Neural cell (in vitro differentiated cells): Measurements from ENCODE around the gene PRKCA. TPM values are rescaled to one million over a fixed set of nuclear protein-coding genes. Genes with fewer than 3 reads are reported as not detected.

Experiments used
- H2AFZ ChIP-seq: fragments of 200-600, 300-800 bp; sonication (generic), shearing (Covaris generic); 2 replicates; pipeline ENCODE4 v1.6.0; 2014; ENCODE audit warnings: low read depth, mild to moderate bottlenecking, antibody characterized with exemption, low read length, moderate library complexity
- H3F3A ChIP-seq: fragments of 200-600 bp; shearing (Covaris generic); 2 replicates; pipeline ENCODE4 v1.6.1; 2016; ENCODE audit warnings: mild to moderate bottlenecking, moderate library complexity, mixed read lengths, antibody characterized with exemption, low read length; ENCODE audit not compliant: insufficient read depth, poor library complexity, severe bottlenecking
- H3K27ac ChIP-seq: fragments of 200-600, 300-800 bp; sonication (generic), shearing (Covaris generic); 2 replicates; pipeline ENCODE4 v1.5.1; 2014; ENCODE audit warnings: mild to moderate bottlenecking, low read length, moderate library complexity
- H3K27me3 ChIP-seq: fragments of 300-800, 200-600 bp; sonication (generic), shearing (Covaris generic); 2 replicates; pipeline ENCODE4 v1.6.0; 2014; ENCODE audit warnings: mild to moderate bottlenecking, low read depth, low read length, moderate library complexity; ENCODE audit not compliant: insufficient read depth
- H3K36me3 ChIP-seq: fragments of 300-800, 200-600 bp; sonication (generic), shearing (Covaris generic); 2 replicates; pipeline ENCODE4 v1.5.1; 2014; ENCODE audit warnings: mild to moderate bottlenecking, antibody characterized with exemption, low read length, moderate library complexity; ENCODE audit not compliant: insufficient read depth
- H3K4me2 ChIP-seq: fragments of 300-800, 200-600 bp; sonication (generic), shearing (Covaris generic); 2 replicates; pipeline ENCODE4 v1.6.0; 2014; ENCODE audit warnings: mild to moderate bottlenecking, low read length
- H3K4me3 ChIP-seq: fragments of 300-800, 200-600 bp; sonication (generic), shearing (Covaris generic); 2 replicates; pipeline ENCODE4 v1.5.1; 2014; ENCODE audit warnings: mild to moderate bottlenecking, low read length, moderate library complexity
- H3K79me2 ChIP-seq: fragments of 200-600 bp; shearing (Covaris generic); replicated peaks from 2 replicates; pipeline ENCODE4 v1.6.0; 2014; ENCODE audit warnings: mild to moderate bottlenecking, low read length, moderate library complexity; ENCODE audit not compliant: insufficient read depth
- H3K9ac ChIP-seq: fragments of 300-800, 200-600 bp; sonication (generic), shearing (Covaris generic); 2 replicates; pipeline ENCODE4 v1.6.1; 2016; ENCODE audit warnings: mild to moderate bottlenecking, low read length, mixed read lengths
- H3K9me2 ChIP-seq: fragments of 200-600 bp; shearing (Covaris generic); 2 replicates; pipeline ENCODE4 v1.6.1; 2016; ENCODE audit warnings: mild to moderate bottlenecking, low read length, mixed read lengths; ENCODE audit not compliant: insufficient read depth
- H3K9me3 ChIP-seq: fragments of 200-600, 300-800 bp; sonication (generic), shearing (Covaris generic); 2 replicates; pipeline ENCODE4 v1.6.1; 2016; ENCODE audit warnings: mild to moderate bottlenecking, mixed run types, low read length, moderate library complexity, mixed read lengths
- H4K20me1 ChIP-seq: fragments of 200-600 bp; shearing (Covaris generic); 2 replicates; pipeline ENCODE4 v1.6.1; 2016; ENCODE audit warnings: mild to moderate bottlenecking, mixed run types; ENCODE audit not compliant: insufficient read depth
- EP300 ChIP-seq: fragments of 450-650 bp; conservative IDR thresholded peaks from 2 replicates; pipeline ENCODE4 v1.6.1; 2014; ENCODE audit warnings: antibody characterized with exemption, mild to moderate bottlenecking, moderate library complexity; ENCODE audit not compliant: poor library complexity, severe bottlenecking
- EZH2 ChIP-seq: fragments of 200-600, 300-800 bp; shearing (Covaris generic), sonication (generic); IDR thresholded peaks from 2 replicates; pipeline ENCODE4 v1.6.1; 2014; ENCODE audit warnings: antibody characterized with exemption, low read length, borderline replicate concordance, mild to moderate bottlenecking; ENCODE audit not compliant: insufficient read depth, poor library complexity, severe bottlenecking
- MXI1 ChIP-seq: fragments of 450-650 bp; conservative IDR thresholded peaks from 2 replicates; pipeline ENCODE4 v1.6.1; 2014; ENCODE audit warnings: antibody characterized with exemption, mild to moderate bottlenecking; ENCODE audit not compliant: poor library complexity, severe bottlenecking
- POLR2AphosphoS5 ChIP-seq: IDR thresholded peaks from 2 replicates; pipeline ENCODE4 v1.6.1; 2012
- RAD21 ChIP-seq: fragments of 450-650 bp; conservative IDR thresholded peaks from 2 replicates; pipeline ENCODE4 v1.6.1; 2014; ENCODE audit warnings: antibody characterized with exemption, mild to moderate bottlenecking, moderate library complexity
- SMC3 ChIP-seq: fragments of 450-650 bp; conservative IDR thresholded peaks from 2 replicates; pipeline ENCODE4 v1.6.1; 2014; ENCODE audit warnings: antibody characterized with exemption, mild to moderate bottlenecking, moderate library complexity; ENCODE audit not compliant: poor library complexity
- TAF1 ChIP-seq: IDR thresholded peaks from 2 replicates; pipeline ENCODE4 v1.6.1; 2012; ENCODE audit warnings: low read depth
- polyA plus RNA-seq: library from polyadenylated mRNA; depleted of rRNA; stranded (reverse); fragments of >200 nt; gene quantifications from 2 replicates; pipeline ENCODE4 v1.2.3, GENCODE V29; 2014
- TF ChIP-seq, protein P1 (sequence below): IDR thresholded peaks from 2 replicates; pipeline ENCODE4 v1.6.1; 2012; ENCODE audit warnings: borderline replicate concordance
- TF ChIP-seq, protein P2 (sequence below): fragments of 450-650 bp; IDR thresholded peaks from 2 replicates; pipeline ENCODE4 v1.5.1; 2014; ENCODE audit warnings: antibody characterized with exemption, mild to moderate bottlenecking, moderate library complexity; ENCODE audit not compliant: poor library complexity, severe bottlenecking

PRKCA gene
- polyA plus RNA-seq, 1 donor from 2014 or later, result 5.9 TPM

DNA sequence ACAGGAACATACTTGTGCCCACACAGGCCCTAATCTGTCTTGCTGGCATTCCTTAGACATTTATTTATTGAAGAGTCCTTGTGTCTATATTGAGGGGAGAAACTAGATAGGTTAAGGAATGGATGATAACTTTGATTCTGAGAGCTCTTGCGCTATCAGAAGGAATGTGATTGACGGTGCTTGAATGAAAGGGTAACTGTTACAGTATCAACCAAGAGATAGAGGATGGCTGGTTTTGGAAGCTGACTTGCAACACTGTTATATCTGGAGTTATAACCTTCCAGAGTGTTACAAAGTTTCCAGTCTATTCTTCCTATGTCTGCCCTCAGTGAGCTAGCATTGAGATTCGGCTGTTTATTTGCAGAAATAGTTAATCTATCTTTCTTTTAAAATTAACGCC, 36.5 kb downstream of the PRKCA start:
- Histone ChIP-seq H3K4me2 (no peak overlapping the region), H3K27ac (no peak overlapping the region), H3K9me3 (no peaks in the 10 kb centered on the region), H3K79me2 (no peaks in the 10 kb centered on the region), H4K20me1 (no peaks in the 10 kb centered on the region), H3K9ac (no peak overlapping the region), H3K27me3 (no peaks in the 10 kb centered on the region), H3K9me2 (no peaks in the 10 kb centered on the region), H3F3A (no peaks in the 10 kb centered on the region), H3K4me3 (no peak overlapping the region), H2AFZ (no peak overlapping the region), H3K36me3 (no peaks in the 10 kb centered on the region)
- TF ChIP-seq POLR2AphosphoS5, result no peak
- no peak for TF ChIP-seq RAD21
- no peak for TF ChIP-seq SMC3
- TF ChIP-seq, protein P1, sequence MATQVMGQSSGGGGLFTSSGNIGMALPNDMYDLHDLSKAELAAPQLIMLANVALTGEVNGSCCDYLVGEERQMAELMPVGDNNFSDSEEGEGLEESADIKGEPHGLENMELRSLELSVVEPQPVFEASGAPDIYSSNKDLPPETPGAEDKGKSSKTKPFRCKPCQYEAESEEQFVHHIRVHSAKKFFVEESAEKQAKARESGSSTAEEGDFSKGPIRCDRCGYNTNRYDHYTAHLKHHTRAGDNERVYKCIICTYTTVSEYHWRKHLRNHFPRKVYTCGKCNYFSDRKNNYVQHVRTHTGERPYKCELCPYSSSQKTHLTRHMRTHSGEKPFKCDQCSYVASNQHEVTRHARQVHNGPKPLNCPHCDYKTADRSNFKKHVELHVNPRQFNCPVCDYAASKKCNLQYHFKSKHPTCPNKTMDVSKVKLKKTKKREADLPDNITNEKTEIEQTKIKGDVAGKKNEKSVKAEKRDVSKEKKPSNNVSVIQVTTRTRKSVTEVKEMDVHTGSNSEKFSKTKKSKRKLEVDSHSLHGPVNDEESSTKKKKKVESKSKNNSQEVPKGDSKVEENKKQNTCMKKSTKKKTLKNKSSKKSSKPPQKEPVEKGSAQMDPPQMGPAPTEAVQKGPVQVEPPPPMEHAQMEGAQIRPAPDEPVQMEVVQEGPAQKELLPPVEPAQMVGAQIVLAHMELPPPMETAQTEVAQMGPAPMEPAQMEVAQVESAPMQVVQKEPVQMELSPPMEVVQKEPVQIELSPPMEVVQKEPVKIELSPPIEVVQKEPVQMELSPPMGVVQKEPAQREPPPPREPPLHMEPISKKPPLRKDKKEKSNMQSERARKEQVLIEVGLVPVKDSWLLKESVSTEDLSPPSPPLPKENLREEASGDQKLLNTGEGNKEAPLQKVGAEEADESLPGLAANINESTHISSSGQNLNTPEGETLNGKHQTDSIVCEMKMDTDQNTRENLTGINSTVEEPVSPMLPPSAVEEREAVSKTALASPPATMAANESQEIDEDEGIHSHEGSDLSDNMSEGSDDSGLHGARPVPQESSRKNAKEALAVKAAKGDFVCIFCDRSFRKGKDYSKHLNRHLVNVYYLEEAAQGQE, result no peak
- TF ChIP-seq, protein P2, sequence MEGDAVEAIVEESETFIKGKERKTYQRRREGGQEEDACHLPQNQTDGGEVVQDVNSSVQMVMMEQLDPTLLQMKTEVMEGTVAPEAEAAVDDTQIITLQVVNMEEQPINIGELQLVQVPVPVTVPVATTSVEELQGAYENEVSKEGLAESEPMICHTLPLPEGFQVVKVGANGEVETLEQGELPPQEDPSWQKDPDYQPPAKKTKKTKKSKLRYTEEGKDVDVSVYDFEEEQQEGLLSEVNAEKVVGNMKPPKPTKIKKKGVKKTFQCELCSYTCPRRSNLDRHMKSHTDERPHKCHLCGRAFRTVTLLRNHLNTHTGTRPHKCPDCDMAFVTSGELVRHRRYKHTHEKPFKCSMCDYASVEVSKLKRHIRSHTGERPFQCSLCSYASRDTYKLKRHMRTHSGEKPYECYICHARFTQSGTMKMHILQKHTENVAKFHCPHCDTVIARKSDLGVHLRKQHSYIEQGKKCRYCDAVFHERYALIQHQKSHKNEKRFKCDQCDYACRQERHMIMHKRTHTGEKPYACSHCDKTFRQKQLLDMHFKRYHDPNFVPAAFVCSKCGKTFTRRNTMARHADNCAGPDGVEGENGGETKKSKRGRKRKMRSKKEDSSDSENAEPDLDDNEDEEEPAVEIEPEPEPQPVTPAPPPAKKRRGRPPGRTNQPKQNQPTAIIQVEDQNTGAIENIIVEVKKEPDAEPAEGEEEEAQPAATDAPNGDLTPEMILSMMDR, result no peak
- TF ChIP-seq TAF1, result no peak
- no peak for TF ChIP-seq EP300
- no peak for TF ChIP-seq EZH2
- TF ChIP-seq MXI1, result no peak

DNA sequence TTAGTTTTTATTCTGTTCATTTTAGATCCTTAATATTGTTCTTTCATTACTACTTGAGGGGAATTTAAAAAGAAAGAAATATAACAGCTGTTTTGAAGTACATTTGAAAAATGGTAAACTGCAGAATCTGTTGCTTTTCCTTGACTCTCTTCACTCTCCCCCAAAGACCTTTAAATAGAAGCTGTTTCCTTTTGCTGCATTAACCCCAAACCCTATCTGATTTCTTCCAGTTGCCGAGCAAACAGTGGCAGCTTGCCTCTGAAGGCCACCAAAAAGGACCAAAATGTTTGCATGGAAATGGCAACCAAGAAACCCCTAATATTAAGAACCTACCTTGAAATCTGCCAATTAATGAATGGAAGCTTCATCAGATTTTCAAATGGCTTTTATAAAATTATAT, 37.1 kb downstream of the PRKCA start:
- Histone ChIP-seq H3K79me2 (no peaks in the 10 kb centered on the region), H2AFZ (no peak overlapping the region), H3K27me3 (no peaks in the 10 kb centered on the region), H4K20me1 (no peaks in the 10 kb centered on the region), H3K9me2 (no peaks in the 10 kb centered on the region), H3K36me3 (no peaks in the 10 kb centered on the region), H3K9ac (no peak overlapping the region), H3K4me2 (no peak overlapping the region), H3F3A (no peaks in the 10 kb centered on the region), H3K27ac (no peak overlapping the region), H3K4me3 (no peak overlapping the region), H3K9me3 (no peaks in the 10 kb centered on the region)
- no peak for TF ChIP-seq POLR2AphosphoS5
- TF ChIP-seq, protein P2, result no peak
- TF ChIP-seq EP300, result no peak
- no peak for TF ChIP-seq TAF1
